ENCODE measurements around the gene TLE2. TPM values are rescaled to one million over a fixed set of nuclear protein-coding genes. Genes with fewer than 3 reads are reported as not detected.
A peak's percentile ranks its signal among the peaks of the same experiment; 100 is the strongest.

Gene TLE2
- total RNA-seq, 1 donor from 2014 or later, result 23.3 TPM

DNA sequence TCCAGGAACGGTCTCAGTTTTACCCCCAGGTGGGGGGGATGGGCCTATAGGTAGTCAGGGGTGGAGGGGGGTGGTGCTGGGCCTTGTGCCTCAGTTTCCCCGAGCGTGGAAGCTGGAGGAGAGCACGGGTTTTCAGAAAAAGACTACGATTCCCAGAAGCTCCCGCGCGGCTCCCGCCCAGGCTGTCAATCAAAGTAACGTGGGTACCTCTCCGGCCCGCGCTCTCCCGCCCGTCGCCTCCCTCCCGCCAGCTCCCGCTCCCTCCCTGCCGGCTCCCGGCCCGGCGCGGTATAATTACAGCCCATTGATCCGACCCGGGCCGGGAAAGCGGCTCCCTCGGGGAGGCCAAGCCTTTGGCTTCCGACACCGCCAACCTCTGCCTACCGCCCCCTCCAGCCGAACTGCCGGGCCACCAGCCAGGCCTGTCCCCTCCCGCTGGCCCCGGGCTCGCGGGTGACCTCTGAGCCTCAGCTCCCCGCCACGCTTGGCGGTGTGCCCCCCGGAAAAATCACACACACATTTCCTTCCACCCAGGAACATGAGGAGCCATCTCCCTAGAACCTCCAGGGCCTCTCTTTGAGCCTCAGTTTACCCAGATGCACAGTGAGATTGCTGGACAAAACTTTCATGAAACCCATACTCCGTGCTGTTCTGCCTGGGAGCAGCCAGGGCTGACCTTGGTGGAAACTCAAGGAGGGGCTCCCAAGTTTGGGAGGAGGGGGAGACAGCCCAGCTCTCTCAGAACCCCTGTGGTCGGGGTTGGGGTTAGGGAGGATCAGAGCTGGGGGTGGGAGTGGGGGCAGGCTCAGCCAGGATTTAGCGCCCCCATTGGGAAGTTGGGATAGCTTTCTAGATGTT, 7.3 kb upstream of the TLE2 start:
- peaks cover 16% of the 10 kb centered on the region for H3K27me3 ChIP-seq (ENCODE audit: control insufficient read depth, insufficient read depth, low read length)
- H3K36me3 ChIP-seq (ENCODE audit: control insufficient read depth, insufficient read depth, low read length), result no peaks in the 10 kb centered on the region
- H3K4me3 ChIP-seq (ENCODE audit: low read depth, low read length), result peak overlapping the region; percentile 48
- TF ChIP-seq CTCF (IDR thresholded peaks at IDR 0.05; ENCODE audit: insufficient read depth, low read length, poor library complexity, severe bottlenecking), result peak; percentile 30
- no peak for DNase-seq (ENCODE audit: low read depth)

- H3K4me3 ChIP-seq (ENCODE audit: low read depth, low read length), result peak overlapping the region; percentile 48
- peak; percentile 95 for DNase-seq (ENCODE audit: low read depth)
- H3K36me3 ChIP-seq (ENCODE audit: control insufficient read depth, insufficient read depth, low read length), result no peaks in the 10 kb centered on the region
- H3K27me3 ChIP-seq (ENCODE audit: control insufficient read depth, insufficient read depth, low read length), result peaks cover 17% of the 10 kb centered on the region
- no peak for TF ChIP-seq CTCF (IDR thresholded peaks at IDR 0.05; ENCODE audit: insufficient read depth, low read length, poor library complexity, severe bottlenecking)
These were observed 6.5 kb upstream of the TLE2 start for GRCh38 chr19:3035542-3036118.

- no peak for DNase-seq (ENCODE audit: low read depth)
- peaks cover 25% of the 10 kb centered on the region for H3K27me3 ChIP-seq (ENCODE audit: control insufficient read depth, insufficient read depth, low read length)
- H3K36me3 ChIP-seq (ENCODE audit: control insufficient read depth, insufficient read depth, low read length), result no peaks in the 10 kb centered on the region
- TF ChIP-seq CTCF (IDR thresholded peaks at IDR 0.05; ENCODE audit: insufficient read depth, low read length, poor library complexity, severe bottlenecking), result no peak
- H3K4me3 ChIP-seq (ENCODE audit: low read depth, low read length), result peak overlapping the region; percentile 36
These were observed 5.8 kb upstream of the TLE2 start for GRCh38 chr19:3034656-3035541.

- DNase-seq (ENCODE audit: low read depth), result no peak
- Histone ChIP-seq H3K36me3 (ENCODE audit: control insufficient read depth, insufficient read depth, low read length) (no peaks in the 10 kb centered on the region), H3K27me3 (ENCODE audit: control insufficient read depth, insufficient read depth, low read length) (peaks cover 30% of the 10 kb centered on the region), H3K4me3 (ENCODE audit: low read depth, low read length) (no peak overlapping the region)
- TF ChIP-seq CTCF (IDR thresholded peaks at IDR 0.05; ENCODE audit: insufficient read depth, low read length, poor library complexity, severe bottlenecking), result no peak
These were observed 5.3 kb upstream of the TLE2 start for GRCh38 chr19:3034406-3034655.

GRCh38 chr19:3033595-3034405, 4.7 kb upstream of the TLE2 start:
- Histone ChIP-seq H3K36me3 (ENCODE audit: control insufficient read depth, insufficient read depth, low read length) (no peaks in the 10 kb centered on the region), H3K27me3 (ENCODE audit: control insufficient read depth, insufficient read depth, low read length) (peaks cover 32% of the 10 kb centered on the region), H3K4me3 (ENCODE audit: low read depth, low read length) (no peak overlapping the region)
- DNase-seq (ENCODE audit: low read depth), result no peak
- no peak for TF ChIP-seq CTCF (IDR thresholded peaks at IDR 0.05; ENCODE audit: insufficient read depth, low read length, poor library complexity, severe bottlenecking)

Measured in kidney epithelial cell (primary cell).